Measurements from ENCODE around the gene CPT1B. TPM values are rescaled to one million over a fixed set of nuclear protein-coding genes. Genes with fewer than 3 reads are reported as not detected.

Gene CPT1B
- polyA plus RNA-seq, 1 donor from 2014 or later: 72.4 TPM

DNA sequence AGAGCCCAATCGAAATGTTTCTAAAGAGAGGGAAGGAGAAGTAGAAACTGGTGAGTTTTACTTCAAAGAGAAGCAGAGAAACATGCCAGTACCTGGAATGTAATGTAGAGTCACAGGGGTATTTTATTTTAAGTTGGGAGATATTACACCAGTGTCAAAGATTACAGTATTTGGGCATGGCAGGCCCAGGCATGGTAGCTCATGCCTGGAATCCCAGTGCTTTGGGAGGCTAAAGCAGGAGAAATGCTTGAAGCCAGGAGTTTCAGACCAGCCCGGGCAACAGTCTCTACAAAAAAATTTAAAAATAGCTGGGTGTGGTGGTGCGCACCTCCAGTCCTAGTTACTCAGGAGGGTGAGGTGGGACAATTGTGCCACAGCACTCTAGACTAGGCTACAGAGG lies 18.2 kb downstream of the CPT1B start:
- Histone ChIP-seq H3K9me2 (ENCODE audit: insufficient read depth, low read length) (no peaks in the 10 kb centered on the region), H4K20me1 (ENCODE audit: insufficient read depth) (no peaks in the 10 kb centered on the region), H3K9me3 (ENCODE audit: low read length) (no peaks in the 10 kb centered on the region), H3F3A (ENCODE audit: insufficient read depth, low read length, poor library complexity, severe bottlenecking) (no peaks in the 10 kb centered on the region), H3K36me3 (ENCODE audit: insufficient read depth, low read length) (no peaks in the 10 kb centered on the region), H2AFZ (ENCODE audit: low read depth, low read length) (no peak overlapping the region), H3K79me2 (replicated peaks; ENCODE audit: insufficient read depth, low read length) (no peaks in the 10 kb centered on the region), H3K27me3 (ENCODE audit: insufficient read depth, low read depth, low read length) (no peaks in the 10 kb centered on the region), H3K27ac (ENCODE audit: low read length) (no peak overlapping the region), H3K9ac (ENCODE audit: low read length) (no peak overlapping the region), H3K4me2 (ENCODE audit: low read length) (no peak overlapping the region), H3K4me3 (ENCODE audit: low read length) (no peak overlapping the region)
- TF ChIP-seq, protein P1, sequence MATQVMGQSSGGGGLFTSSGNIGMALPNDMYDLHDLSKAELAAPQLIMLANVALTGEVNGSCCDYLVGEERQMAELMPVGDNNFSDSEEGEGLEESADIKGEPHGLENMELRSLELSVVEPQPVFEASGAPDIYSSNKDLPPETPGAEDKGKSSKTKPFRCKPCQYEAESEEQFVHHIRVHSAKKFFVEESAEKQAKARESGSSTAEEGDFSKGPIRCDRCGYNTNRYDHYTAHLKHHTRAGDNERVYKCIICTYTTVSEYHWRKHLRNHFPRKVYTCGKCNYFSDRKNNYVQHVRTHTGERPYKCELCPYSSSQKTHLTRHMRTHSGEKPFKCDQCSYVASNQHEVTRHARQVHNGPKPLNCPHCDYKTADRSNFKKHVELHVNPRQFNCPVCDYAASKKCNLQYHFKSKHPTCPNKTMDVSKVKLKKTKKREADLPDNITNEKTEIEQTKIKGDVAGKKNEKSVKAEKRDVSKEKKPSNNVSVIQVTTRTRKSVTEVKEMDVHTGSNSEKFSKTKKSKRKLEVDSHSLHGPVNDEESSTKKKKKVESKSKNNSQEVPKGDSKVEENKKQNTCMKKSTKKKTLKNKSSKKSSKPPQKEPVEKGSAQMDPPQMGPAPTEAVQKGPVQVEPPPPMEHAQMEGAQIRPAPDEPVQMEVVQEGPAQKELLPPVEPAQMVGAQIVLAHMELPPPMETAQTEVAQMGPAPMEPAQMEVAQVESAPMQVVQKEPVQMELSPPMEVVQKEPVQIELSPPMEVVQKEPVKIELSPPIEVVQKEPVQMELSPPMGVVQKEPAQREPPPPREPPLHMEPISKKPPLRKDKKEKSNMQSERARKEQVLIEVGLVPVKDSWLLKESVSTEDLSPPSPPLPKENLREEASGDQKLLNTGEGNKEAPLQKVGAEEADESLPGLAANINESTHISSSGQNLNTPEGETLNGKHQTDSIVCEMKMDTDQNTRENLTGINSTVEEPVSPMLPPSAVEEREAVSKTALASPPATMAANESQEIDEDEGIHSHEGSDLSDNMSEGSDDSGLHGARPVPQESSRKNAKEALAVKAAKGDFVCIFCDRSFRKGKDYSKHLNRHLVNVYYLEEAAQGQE (IDR thresholded peaks at IDR 0.05; ENCODE audit: borderline replicate concordance): no peak
- TF ChIP-seq POLR2AphosphoS5 (IDR thresholded peaks at IDR 0.05): no peak
- no peak for TF ChIP-seq TAF1 (IDR thresholded peaks at IDR 0.05; ENCODE audit: low read depth)
- TF ChIP-seq EP300 (conservative IDR thresholded peaks at IDR 0.05; ENCODE audit: poor library complexity, severe bottlenecking): no peak
- TF ChIP-seq, protein P2, sequence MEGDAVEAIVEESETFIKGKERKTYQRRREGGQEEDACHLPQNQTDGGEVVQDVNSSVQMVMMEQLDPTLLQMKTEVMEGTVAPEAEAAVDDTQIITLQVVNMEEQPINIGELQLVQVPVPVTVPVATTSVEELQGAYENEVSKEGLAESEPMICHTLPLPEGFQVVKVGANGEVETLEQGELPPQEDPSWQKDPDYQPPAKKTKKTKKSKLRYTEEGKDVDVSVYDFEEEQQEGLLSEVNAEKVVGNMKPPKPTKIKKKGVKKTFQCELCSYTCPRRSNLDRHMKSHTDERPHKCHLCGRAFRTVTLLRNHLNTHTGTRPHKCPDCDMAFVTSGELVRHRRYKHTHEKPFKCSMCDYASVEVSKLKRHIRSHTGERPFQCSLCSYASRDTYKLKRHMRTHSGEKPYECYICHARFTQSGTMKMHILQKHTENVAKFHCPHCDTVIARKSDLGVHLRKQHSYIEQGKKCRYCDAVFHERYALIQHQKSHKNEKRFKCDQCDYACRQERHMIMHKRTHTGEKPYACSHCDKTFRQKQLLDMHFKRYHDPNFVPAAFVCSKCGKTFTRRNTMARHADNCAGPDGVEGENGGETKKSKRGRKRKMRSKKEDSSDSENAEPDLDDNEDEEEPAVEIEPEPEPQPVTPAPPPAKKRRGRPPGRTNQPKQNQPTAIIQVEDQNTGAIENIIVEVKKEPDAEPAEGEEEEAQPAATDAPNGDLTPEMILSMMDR (IDR thresholded peaks at IDR 0.05; ENCODE audit: poor library complexity, severe bottlenecking): no peak
- no peak for TF ChIP-seq RAD21 (conservative IDR thresholded peaks at IDR 0.05)

DNA sequence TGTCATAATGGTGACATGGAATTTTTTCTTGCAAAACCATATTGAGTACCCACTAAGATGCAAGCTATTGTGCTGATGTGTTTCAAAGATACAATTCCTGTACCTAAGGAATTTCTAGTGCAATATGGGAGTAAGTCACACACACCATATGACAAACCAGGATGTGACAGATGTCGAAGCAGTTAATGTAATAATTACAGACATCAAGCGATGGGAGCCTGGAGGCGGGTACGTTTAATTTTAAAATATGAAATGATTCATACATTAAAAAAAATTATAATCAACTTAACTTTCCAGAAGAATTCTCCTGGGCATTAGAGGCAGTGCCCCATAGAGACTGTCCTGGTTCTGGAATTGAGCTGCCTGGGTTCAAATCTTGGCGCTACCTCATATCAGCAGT lies 21.5 kb downstream of the CPT1B start:
- H3K36me3 ChIP-seq (ENCODE audit: insufficient read depth, low read length): no peaks in the 10 kb centered on the region
- H2AFZ ChIP-seq (ENCODE audit: low read depth, low read length): no peak overlapping the region
- no peak overlapping the region for H3K4me3 ChIP-seq (ENCODE audit: low read length)
- no peak overlapping the region for H3K27ac ChIP-seq (ENCODE audit: low read length)
- TF ChIP-seq MXI1 (conservative IDR thresholded peaks at IDR 0.05; ENCODE audit: poor library complexity, severe bottlenecking) (no peak), EZH2 (IDR thresholded peaks at IDR 0.05; ENCODE audit: borderline replicate concordance, insufficient read depth, low read length, poor library complexity, severe bottlenecking) (no peak), EP300 (conservative IDR thresholded peaks at IDR 0.05; ENCODE audit: poor library complexity, severe bottlenecking) (no peak), POLR2AphosphoS5 (IDR thresholded peaks at IDR 0.05) (no peak), SMC3 (conservative IDR thresholded peaks at IDR 0.05; ENCODE audit: poor library complexity) (no peak), TAF1 (IDR thresholded peaks at IDR 0.05; ENCODE audit: low read depth) (no peak), RAD21 (conservative IDR thresholded peaks at IDR 0.05) (no peak)
- TF ChIP-seq, protein P1 (IDR thresholded peaks at IDR 0.05; ENCODE audit: borderline replicate concordance): no peak
- TF ChIP-seq, protein P2 (IDR thresholded peaks at IDR 0.05; ENCODE audit: poor library complexity, severe bottlenecking): no peak
- H3F3A ChIP-seq (ENCODE audit: insufficient read depth, low read length, poor library complexity, severe bottlenecking): no peaks in the 10 kb centered on the region
- H3K9me3 ChIP-seq (ENCODE audit: low read length): no peaks in the 10 kb centered on the region
- no peak overlapping the region for H3K4me2 ChIP-seq (ENCODE audit: low read length)
- no peaks in the 10 kb centered on the region for H3K27me3 ChIP-seq (ENCODE audit: insufficient read depth, low read depth, low read length)
- no peaks in the 10 kb centered on the region for H4K20me1 ChIP-seq (ENCODE audit: insufficient read depth)
- no peak overlapping the region for H3K9ac ChIP-seq (ENCODE audit: low read length)
- H3K9me2 ChIP-seq (ENCODE audit: insufficient read depth, low read length): no peaks in the 10 kb centered on the region
- no peaks in the 10 kb centered on the region for H3K79me2 ChIP-seq (replicated peaks; ENCODE audit: insufficient read depth, low read length)

Data from neural cell (in vitro differentiated cells).